Measurements from ENCODE around the gene PCNX2. TPM values are rescaled to one million over a fixed set of nuclear protein-coding genes. Genes with fewer than 3 reads are reported as not detected.
"Not testable (repeated sequence)": the region's sequence is repeated elsewhere in the genome, so short reads cannot be mapped to it uniquely, and the experiment has no call there.

The PCNX2 gene
- total RNA-seq, 1 donor from 2014 or later = 5.5 TPM

GRCh38 chr1:233113009-233113879 is 182.3 kb downstream of the PCNX2 start:
- peak; percentile 66 for DNase-seq (ENCODE audit: extremely low read depth, low read depth, low spot score)

DNA sequence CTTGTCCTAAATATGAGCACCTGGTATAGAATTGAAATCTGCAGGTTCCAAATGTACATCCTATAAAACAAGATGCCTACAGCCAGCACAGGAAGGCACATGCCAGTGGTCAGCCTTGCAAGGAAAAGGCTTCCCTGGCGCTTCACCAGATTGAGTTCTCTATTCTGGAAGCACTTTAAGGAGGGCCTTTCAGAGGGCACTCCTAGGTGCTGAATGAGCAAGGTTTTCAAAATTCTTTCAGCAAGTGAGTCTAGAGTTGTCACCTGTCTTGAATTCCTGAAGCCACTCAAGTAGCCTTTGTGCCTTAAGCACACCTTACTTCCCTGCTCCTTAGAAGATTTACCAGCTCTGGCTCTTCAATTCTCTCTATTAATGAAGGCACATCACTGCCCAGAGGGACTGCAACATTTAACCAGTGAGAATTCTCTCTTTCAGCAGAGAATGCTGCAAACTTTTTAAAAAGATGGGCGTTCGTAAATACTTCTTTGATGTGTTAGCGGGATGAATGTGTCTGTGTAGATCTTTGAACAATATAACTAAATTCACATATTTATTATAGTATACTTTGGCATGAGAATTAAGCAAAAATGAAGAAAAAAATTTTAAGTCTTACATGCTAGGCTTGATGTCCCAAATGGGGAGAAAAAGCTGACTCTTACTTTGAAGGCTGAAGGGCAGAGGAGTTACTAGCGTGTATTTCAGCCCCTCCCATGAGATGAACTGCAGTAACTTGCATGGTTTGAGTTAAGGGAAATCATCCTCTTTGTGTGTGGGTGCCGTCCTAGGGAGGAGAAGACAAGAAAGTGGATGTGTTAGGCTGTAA is 183.1 kb downstream of the PCNX2 start:
- DNase-seq (ENCODE audit: extremely low read depth, low read depth, low spot score) = no peak

DNA sequence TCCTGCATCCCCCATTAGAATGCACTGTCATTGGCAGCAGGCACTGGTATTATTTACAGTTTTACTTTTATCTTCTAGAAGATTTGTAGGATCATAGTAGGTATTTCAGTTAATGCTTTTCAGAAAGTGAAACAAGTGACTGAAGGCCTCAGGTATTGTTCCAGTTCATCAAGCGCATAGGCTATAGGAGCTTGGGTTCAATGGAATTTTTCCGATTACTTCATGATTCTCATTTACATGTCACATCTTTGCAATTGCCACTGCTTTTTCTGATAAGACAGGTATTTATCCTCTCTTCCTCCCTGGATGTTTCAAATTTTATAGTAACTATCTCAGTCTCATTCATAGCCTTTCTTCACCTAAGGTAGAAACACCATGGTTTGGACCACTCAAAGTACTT is 183.8 kb downstream of the PCNX2 start:
- no peak for DNase-seq (ENCODE audit: extremely low read depth, low read depth, low spot score)

GRCh38 chr1:233109096-233109495 is 186.4 kb downstream of the PCNX2 start:
- no peak for DNase-seq (ENCODE audit: extremely low read depth, low read depth, low spot score)

GRCh38 chr1:233107716-233108130 is 187.8 kb downstream of the PCNX2 start:
- not testable (repeated sequence) for DNase-seq (ENCODE audit: extremely low read depth, low read depth, low spot score)

DNA sequence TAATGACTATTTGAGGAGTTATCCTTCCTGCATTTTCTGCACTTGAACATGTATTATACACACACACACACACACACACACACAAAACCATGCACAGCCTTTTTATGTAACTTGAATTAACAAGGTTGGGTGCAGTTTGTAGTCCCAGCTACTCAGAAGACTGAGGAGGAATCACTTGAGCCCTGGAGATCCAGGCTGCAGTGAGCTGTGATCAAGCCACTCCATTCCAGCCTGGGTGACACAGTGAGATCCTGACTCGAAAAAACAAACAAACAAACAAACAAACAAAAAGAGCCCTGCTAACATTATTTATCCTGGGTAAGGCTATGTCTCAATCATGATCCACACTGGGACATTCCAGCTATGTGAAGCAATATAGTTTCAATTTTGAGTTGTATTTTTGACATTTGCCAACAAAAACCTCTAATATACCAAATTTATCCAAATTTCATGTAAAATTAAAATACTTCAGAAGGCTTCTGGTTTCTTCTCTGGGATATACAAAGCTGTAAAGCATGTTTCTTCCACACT is 188.3 kb downstream of the PCNX2 start:
- DNase-seq (ENCODE audit: extremely low read depth, low read depth, low spot score) = no peak

DNA sequence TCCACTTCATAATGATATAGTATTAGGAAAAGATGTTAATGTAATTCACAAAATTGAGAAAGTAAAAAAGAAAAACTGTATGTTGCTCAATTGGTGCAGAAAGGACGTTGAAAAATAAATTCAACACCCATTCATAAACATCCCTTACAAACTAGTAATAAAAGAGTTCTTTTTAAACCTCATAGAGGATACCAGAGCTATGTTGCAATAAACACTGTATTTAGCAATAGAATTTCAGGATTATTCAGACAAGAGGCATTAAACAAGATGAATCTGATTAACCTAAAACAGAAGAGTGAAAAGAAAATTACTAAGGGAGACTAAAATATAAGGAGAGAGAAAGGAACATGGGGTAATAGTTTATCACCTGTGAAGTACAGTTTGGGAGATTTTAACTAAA is 190.3 kb downstream of the PCNX2 start:
- DNase-seq (ENCODE audit: extremely low read depth, low read depth, low spot score) = no peak

DNA sequence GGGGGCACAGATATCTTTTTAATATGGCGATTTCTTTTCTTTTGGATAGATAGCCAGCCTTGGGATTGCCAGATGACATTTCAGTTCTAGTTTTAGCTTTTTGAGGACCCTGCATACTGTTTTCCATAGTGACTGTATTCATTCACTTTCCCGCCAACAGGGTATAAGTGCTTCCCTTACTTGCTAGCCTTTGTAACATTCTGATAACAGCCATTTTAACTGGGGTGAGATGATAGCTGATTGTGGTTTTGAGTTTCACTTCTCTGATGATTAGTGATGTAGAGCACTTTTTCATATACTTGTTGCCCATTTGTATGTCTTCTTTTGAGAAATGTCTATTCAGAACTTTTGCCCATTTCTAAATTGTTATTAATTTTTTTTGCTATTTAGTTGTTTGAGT is 193.2 kb downstream of the PCNX2 start:
- DNase-seq (ENCODE audit: extremely low read depth, low read depth, low spot score) = no peak

- DNase-seq (ENCODE audit: extremely low read depth, low read depth, low spot score) = no peak
Measured at GRCh38 chr1:233097959-233098580, 197.5 kb downstream of the PCNX2 start.

- no peak for DNase-seq (ENCODE audit: extremely low read depth, low read depth, low spot score)
Measured at GRCh38 chr1:233097546-233097945, 198.0 kb downstream of the PCNX2 start.

DNA sequence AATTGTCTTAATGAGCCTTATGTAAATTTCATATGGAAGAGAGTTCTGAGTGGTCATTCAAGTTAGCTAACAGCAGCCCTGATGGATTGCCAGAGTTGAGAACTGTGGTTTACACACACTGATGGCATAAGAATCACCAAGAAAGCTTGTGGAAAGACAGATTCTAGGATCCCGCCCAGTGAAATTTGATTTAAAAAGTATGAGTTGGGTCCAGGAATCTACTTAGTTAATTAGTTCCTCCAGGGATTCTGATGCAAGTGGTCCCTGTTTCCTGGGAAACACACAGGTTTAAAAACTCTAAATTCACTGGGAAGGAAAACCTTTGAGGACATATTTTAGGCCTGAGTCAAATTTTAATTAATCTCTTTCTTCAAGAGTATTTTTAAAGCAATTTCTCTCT is 200.8 kb downstream of the PCNX2 start:
- DNase-seq (ENCODE audit: extremely low read depth, low read depth, low spot score) = no peak

- DNase-seq (ENCODE audit: extremely low read depth, low read depth, low spot score) = no peak
Measured at GRCh38 chr1:233094269-233094668, 201.3 kb downstream of the PCNX2 start.

- DNase-seq (ENCODE audit: extremely low read depth, low read depth, low spot score) = no peak
Measured at GRCh38 chr1:233090746-233091494, 204.6 kb downstream of the PCNX2 start.

DNA sequence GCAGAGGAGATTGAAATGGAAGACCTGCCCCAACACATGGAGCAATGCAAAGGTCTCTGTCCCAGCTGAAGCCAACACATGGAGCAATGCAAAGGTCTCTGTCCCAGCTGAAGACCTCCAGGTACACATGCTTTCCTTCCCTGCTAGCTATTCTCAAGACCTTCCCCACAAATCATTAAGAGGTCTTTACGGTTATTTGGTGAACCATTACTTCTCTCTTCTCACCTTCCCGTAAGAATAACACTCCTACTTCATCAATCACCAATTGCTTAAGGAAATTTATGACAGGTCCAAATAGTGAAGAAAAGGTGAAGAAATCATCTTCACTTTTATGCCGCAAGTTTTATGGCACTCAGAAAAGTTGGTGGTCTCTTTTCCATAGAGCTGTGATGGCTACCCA is 206.3 kb downstream of the PCNX2 start:
- DNase-seq (ENCODE audit: extremely low read depth, low read depth, low spot score) = no peak

GRCh38 chr1:233088613-233089012 is 206.9 kb downstream of the PCNX2 start:
- no peak for DNase-seq (ENCODE audit: extremely low read depth, low read depth, low spot score)

GRCh38 chr1:233086961-233087881 is 208.3 kb downstream of the PCNX2 start:
- no peak for DNase-seq (ENCODE audit: extremely low read depth, low read depth, low spot score)

DNA sequence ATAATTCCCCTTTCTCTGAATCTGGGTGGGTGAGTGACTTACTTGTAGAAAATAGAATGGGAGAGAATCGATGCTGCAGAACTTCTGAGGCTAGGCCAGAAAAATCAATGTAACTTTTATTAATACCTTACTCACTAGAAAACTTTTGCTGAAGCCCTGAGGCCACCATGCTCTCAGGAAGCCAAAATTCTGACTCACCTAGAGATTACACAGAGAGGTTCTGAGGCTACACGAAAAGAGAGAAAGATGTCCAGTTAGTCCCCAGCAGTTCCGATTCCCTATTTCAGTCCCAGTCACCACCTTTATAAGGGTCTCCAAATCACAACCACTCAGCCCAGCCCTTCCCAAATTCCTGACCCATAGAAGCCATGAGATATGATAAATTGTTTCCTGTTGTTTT is 210.0 kb downstream of the PCNX2 start:
- no peak for DNase-seq (ENCODE audit: extremely low read depth, low read depth, low spot score)

- no peak for DNase-seq (ENCODE audit: extremely low read depth, low read depth, low spot score)
Measured at GRCh38 chr1:233082778-233083550, 212.6 kb downstream of the PCNX2 start.

GRCh38 chr1:233081735-233082134 is 213.8 kb downstream of the PCNX2 start:
- no peak for DNase-seq (ENCODE audit: extremely low read depth, low read depth, low spot score)
